ENCODE measurements around the gene LRRFIP1.

The LRRFIP1 gene

DNA sequence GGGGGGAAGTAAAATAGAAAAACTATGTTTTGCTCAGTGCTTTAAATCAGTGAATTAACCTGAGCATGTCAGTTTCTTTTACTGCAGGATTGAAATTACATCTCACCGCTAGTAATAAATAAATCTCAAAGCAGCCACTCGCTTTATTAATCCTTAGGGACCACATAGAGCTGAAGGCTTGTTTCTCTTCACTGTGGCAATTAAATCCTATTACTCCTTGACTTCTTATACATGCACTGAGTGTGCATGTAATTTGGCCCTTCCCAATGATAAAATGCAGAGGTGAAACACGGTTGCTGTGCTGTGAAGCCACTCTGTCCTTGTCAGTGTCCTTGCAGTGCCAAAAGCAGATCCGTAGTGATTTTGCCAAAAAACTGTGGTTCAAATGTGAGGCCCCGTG lies 94.1 kb downstream of the LRRFIP1 start:
- H3K36me3 ChIP-seq (ENCODE audit: control insufficient read depth, low read depth, low read length) = no peaks in the 10 kb centered on the region
- no peaks in the 10 kb centered on the region for H3K27me3 ChIP-seq (ENCODE audit: control insufficient read depth, insufficient read depth, low read length)
- H3K4me3 ChIP-seq (ENCODE audit: low read length) = no peak overlapping the region
- no peak overlapping the region for H3K27ac ChIP-seq (ENCODE audit: low read length)
- H3K9ac ChIP-seq (ENCODE audit: low read length) = no peak overlapping the region
- H3K4me1 ChIP-seq (ENCODE audit: control insufficient read depth, low read depth, low read length) = peaks cover 9% of the 10 kb centered on the region
- H3K9me3 ChIP-seq (ENCODE audit: control insufficient read depth, low read depth, low read length) = no peaks in the 10 kb centered on the region

DNA sequence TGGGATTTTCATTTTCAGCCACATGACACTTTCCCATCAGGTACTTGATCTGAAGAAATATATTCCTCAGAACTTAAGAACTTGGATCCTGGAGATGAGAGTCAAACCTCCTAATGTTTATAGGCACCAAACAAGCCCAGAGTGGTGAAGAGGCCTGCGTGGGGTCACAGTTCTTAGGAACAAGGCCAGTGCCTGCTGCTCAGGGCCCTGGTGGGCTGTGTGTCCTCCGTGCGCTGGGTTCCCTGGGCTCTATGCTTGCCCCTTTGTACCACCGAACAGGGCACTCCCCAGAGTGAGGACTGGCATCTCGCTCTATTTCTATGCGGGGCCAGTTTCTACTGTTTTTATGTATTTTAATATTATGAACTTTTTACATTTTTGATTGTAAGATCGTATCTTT lies 95.2 kb downstream of the LRRFIP1 start:
- Histone ChIP-seq H3K9ac (ENCODE audit: low read length) (no peak overlapping the region), H3K9me3 (ENCODE audit: control insufficient read depth, low read depth, low read length) (no peaks in the 10 kb centered on the region), H3K4me1 (ENCODE audit: control insufficient read depth, low read depth, low read length) (peaks cover 9% of the 10 kb centered on the region), H3K27me3 (ENCODE audit: control insufficient read depth, insufficient read depth, low read length) (no peaks in the 10 kb centered on the region), H3K27ac (ENCODE audit: low read length) (no peak overlapping the region), H3K4me3 (ENCODE audit: low read length) (no peak overlapping the region), H3K36me3 (ENCODE audit: control insufficient read depth, low read depth, low read length) (no peaks in the 10 kb centered on the region)

DNA sequence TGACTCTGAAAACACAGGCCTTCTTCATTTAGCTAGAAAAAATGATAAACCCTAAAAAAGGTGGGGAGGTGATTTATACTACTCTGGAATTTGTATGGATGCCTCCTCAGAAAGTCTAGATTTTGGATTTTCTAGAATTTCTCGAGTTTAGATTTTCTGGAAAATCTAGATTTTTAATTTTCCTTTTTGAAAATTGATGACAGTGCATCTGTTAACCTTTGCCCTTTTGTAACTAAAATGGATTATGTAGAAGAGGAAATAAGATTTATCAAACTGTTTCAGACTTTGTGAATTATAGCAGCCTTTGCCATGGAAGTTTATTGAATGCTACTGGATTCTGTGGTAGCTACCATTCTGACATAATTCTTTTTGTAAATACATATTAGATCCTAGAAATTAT lies 95.6 kb downstream of the LRRFIP1 start:
- Histone ChIP-seq H3K4me3 (ENCODE audit: low read length) (no peak overlapping the region), H3K9me3 (ENCODE audit: control insufficient read depth, low read depth, low read length) (no peaks in the 10 kb centered on the region), H3K4me1 (ENCODE audit: control insufficient read depth, low read depth, low read length) (peaks cover 9% of the 10 kb centered on the region), H3K36me3 (ENCODE audit: control insufficient read depth, low read depth, low read length) (no peaks in the 10 kb centered on the region), H3K9ac (ENCODE audit: low read length) (no peak overlapping the region), H3K27ac (ENCODE audit: low read length) (no peak overlapping the region), H3K27me3 (ENCODE audit: control insufficient read depth, insufficient read depth, low read length) (no peaks in the 10 kb centered on the region)

DNA sequence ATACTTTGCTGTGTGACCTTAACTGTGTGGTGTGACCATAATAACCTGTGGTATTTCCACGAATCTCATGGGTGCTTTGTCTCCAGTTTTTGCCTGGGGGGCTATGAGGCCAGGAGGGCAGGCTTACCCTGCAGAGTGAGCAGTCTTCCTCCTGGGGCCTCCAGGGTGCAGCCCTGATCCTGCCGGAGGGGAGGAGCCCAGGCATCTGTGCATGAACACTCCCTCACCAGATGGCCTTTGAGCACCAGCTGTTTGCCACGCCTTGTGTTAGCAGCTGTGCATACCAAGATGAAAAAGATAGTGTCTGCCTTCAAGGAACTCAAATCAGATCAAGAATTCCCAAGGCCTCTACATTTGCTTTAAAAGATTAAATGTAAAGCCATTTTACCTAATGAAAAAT lies 96.2 kb downstream of the LRRFIP1 start:
- no peaks in the 10 kb centered on the region for H3K27me3 ChIP-seq (ENCODE audit: control insufficient read depth, insufficient read depth, low read length)
- H3K9me3 ChIP-seq (ENCODE audit: control insufficient read depth, low read depth, low read length) = no peaks in the 10 kb centered on the region
- H3K36me3 ChIP-seq (ENCODE audit: control insufficient read depth, low read depth, low read length) = no peaks in the 10 kb centered on the region
- H3K9ac ChIP-seq (ENCODE audit: low read length) = no peak overlapping the region
- H3K27ac ChIP-seq (ENCODE audit: low read length) = no peak overlapping the region
- H3K4me1 ChIP-seq (ENCODE audit: control insufficient read depth, low read depth, low read length) = peaks cover 9% of the 10 kb centered on the region
- no peak overlapping the region for H3K4me3 ChIP-seq (ENCODE audit: low read length)

DNA sequence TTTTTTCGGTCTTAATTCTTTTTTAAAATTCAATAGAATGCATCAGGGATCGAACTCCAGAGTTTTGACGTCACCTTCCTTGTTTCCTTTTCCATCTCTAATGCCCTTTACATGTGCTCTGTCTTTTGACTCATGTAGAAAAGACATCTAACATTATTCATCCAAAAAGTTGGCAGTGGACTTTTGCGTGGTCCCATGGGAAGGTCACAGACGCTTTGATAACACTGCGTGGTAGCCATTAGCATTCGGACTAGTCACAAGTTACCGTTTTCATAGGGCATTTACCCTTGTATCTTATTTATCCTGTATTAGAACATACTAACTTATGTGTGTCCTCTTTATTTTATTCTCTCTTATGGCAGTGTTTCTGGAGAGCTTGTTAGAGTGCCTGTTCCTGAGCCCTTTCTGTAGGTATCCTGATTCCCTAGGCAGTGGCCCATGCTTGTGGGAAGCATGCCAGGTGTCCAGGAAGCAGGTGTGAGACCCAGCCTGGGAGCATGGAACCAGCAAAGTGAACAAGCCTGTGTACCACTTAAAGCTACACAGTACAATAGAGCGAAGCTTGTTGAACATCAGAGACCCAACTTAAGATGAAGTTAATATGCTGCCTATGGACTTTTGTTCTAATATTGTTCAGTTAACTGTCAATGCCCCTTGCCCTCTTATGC lies 97.6 kb downstream of the LRRFIP1 start:
- no peaks in the 10 kb centered on the region for H3K27me3 ChIP-seq (ENCODE audit: control insufficient read depth, insufficient read depth, low read length)
- no peaks in the 10 kb centered on the region for H3K36me3 ChIP-seq (ENCODE audit: control insufficient read depth, low read depth, low read length)
- no peak overlapping the region for H3K4me3 ChIP-seq (ENCODE audit: low read length)
- no peak overlapping the region for H3K27ac ChIP-seq (ENCODE audit: low read length)
- H3K9ac ChIP-seq (ENCODE audit: low read length) = no peak overlapping the region
- peaks cover 9% of the 10 kb centered on the region for H3K4me1 ChIP-seq (ENCODE audit: control insufficient read depth, low read depth, low read length)
- H3K9me3 ChIP-seq (ENCODE audit: control insufficient read depth, low read depth, low read length) = no peaks in the 10 kb centered on the region

DNA sequence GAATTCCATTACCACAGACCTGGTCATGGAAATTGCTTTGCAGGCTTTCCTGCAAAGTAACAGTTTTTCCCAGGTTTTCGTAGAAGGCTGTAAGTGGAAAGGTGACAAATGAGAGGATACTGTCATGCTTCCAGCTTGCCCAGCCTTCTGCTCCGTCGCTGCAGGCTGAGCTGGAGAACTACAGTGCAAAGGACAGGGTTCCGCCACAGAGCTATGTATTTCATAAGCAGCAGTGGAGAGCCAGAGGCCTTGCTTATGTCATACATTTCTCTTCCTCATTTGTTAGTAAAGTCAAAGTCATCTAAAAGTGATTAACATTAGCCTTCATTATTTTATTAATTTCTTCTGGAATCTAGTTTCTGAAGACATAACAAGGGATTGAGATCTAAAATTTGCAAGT lies 98.3 kb downstream of the LRRFIP1 start:
- Histone ChIP-seq H3K9me3 (ENCODE audit: control insufficient read depth, low read depth, low read length) (no peaks in the 10 kb centered on the region), H3K27ac (ENCODE audit: low read length) (no peak overlapping the region), H3K4me3 (ENCODE audit: low read length) (no peak overlapping the region), H3K27me3 (ENCODE audit: control insufficient read depth, insufficient read depth, low read length) (no peaks in the 10 kb centered on the region), H3K36me3 (ENCODE audit: control insufficient read depth, low read depth, low read length) (no peaks in the 10 kb centered on the region), H3K4me1 (ENCODE audit: control insufficient read depth, low read depth, low read length) (peaks cover 9% of the 10 kb centered on the region), H3K9ac (ENCODE audit: low read length) (no peak overlapping the region)

DNA sequence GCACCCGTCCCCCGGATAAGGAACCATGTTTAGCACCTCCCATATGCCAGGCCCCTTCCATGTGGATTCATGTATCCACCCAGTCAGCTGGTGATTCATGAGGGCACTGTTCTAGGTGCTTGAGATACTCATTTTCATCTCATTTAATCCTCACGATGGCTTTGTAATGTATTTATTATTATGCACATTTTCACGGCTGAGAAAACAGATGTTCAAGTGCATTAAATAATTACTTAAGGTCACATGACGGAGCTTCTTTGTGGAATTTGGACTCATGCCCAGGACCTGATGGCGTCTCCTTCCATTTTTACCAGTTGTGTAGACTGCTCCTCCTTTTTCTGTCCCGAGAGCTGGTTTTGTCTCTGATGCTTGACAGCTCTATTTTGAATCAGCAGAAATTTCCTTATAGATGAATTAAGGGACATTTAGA lies 99.0 kb downstream of the LRRFIP1 start:
- no peak overlapping the region for H3K27ac ChIP-seq (ENCODE audit: low read length)
- H3K4me1 ChIP-seq (ENCODE audit: control insufficient read depth, low read depth, low read length) = peaks cover 10% of the 10 kb centered on the region
- H3K36me3 ChIP-seq (ENCODE audit: control insufficient read depth, low read depth, low read length) = no peaks in the 10 kb centered on the region
- H3K27me3 ChIP-seq (ENCODE audit: control insufficient read depth, insufficient read depth, low read length) = no peaks in the 10 kb centered on the region
- H3K9me3 ChIP-seq (ENCODE audit: control insufficient read depth, low read depth, low read length) = no peaks in the 10 kb centered on the region
- H3K9ac ChIP-seq (ENCODE audit: low read length) = no peak overlapping the region
- H3K4me3 ChIP-seq (ENCODE audit: low read length) = no peak overlapping the region

DNA sequence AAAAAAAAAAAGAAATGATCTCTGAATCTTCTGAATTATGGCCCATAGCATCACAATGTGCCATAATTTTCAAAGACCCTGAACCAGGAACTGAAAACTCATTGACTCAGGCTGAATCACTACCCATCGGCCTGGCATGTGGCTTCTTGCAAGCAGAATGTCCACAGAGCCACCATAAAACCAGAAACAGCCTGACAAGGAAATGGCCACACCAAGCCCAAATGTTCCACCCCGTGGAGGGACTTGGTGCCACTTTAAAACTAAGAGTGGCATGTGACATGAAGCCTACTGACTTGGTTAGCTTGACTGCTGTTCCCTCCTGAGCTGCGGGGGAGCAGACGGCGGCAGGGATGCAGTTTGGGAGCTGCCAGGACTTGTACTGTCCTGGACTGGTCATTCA lies 100.0 kb downstream of the LRRFIP1 start:
- H3K4me1 ChIP-seq (ENCODE audit: control insufficient read depth, low read depth, low read length) = peaks cover 16% of the 10 kb centered on the region
- H3K9me3 ChIP-seq (ENCODE audit: control insufficient read depth, low read depth, low read length) = no peaks in the 10 kb centered on the region
- no peak overlapping the region for H3K9ac ChIP-seq (ENCODE audit: low read length)
- H3K4me3 ChIP-seq (ENCODE audit: low read length) = no peak overlapping the region
- H3K27ac ChIP-seq (ENCODE audit: low read length) = no peak overlapping the region
- no peaks in the 10 kb centered on the region for H3K36me3 ChIP-seq (ENCODE audit: control insufficient read depth, low read depth, low read length)
- no peaks in the 10 kb centered on the region for H3K27me3 ChIP-seq (ENCODE audit: control insufficient read depth, insufficient read depth, low read length)

DNA sequence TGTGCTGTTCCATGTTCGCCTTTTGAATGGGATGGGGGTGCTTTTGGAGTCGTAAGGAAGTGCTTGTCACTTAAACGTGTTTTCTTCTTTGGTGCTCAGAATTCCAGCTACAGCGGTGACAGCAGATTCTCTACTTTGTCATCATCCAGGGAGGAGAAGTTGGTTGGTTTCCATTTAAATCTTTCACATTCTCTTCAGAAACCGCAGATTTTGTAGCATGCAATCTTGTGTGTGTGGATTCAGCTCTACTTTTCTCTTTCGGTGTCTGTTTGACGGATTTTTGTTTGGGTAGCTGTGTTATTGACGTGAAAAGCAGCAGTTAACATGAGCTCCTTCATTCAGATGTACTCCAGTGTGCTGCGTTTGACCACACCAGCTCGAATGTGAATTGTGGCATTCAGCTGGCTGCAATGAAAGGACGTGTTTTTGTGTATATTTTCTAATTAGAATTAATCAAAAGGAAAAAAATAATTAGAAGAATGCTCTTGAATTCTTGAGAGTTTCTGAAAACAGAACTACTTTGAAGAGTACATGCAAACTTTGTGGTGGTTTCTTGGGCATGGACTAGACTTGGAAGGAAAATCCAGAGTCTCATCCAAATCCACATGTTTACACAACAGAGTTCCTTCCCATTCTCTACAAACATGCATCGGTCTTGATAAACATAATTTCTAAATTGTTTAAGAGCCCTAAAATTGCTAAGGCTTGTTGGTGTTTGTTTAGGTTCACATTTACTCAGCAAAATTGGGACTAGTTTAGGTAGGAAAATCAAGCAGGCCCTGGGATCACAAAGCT lies 102.5 kb downstream of the LRRFIP1 start:
- Histone ChIP-seq H3K27me3 (ENCODE audit: control insufficient read depth, insufficient read depth, low read length) (no peaks in the 10 kb centered on the region), H3K9me3 (ENCODE audit: control insufficient read depth, low read depth, low read length) (no peaks in the 10 kb centered on the region), H3K4me1 (ENCODE audit: control insufficient read depth, low read depth, low read length) (peaks cover 29% of the 10 kb centered on the region), H3K9ac (ENCODE audit: low read length) (no peak overlapping the region), H3K27ac (ENCODE audit: low read length) (no peak overlapping the region), H3K4me3 (ENCODE audit: low read length) (no peak overlapping the region), H3K36me3 (ENCODE audit: control insufficient read depth, low read depth, low read length) (no peaks in the 10 kb centered on the region)

DNA sequence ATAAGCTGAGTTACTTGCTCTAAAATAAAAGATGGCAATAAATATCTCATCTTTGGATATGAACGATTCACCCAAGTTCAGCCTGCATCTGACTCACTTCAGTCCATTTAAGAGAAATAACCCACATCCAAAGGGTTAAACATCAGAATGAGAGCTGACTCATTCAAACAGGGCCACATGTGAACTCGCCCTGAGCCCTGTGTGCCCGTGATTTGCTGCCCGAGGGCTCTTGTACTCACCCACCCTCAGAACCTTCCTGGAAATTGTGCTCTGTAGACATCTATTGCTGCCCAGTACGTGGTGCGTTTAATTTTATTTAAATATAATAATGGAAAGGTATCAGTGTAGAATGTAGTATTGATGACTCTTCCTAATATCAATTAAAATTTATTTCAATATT lies 104.3 kb downstream of the LRRFIP1 start:
- no peak overlapping the region for H3K27ac ChIP-seq (ENCODE audit: low read length)
- no peak overlapping the region for H3K4me3 ChIP-seq (ENCODE audit: low read length)
- peaks cover 36% of the 10 kb centered on the region for H3K4me1 ChIP-seq (ENCODE audit: control insufficient read depth, low read depth, low read length)
- no peaks in the 10 kb centered on the region for H3K27me3 ChIP-seq (ENCODE audit: control insufficient read depth, insufficient read depth, low read length)
- no peaks in the 10 kb centered on the region for H3K9me3 ChIP-seq (ENCODE audit: control insufficient read depth, low read depth, low read length)
- H3K9ac ChIP-seq (ENCODE audit: low read length) = no peak overlapping the region
- H3K36me3 ChIP-seq (ENCODE audit: control insufficient read depth, low read depth, low read length) = no peaks in the 10 kb centered on the region

DNA sequence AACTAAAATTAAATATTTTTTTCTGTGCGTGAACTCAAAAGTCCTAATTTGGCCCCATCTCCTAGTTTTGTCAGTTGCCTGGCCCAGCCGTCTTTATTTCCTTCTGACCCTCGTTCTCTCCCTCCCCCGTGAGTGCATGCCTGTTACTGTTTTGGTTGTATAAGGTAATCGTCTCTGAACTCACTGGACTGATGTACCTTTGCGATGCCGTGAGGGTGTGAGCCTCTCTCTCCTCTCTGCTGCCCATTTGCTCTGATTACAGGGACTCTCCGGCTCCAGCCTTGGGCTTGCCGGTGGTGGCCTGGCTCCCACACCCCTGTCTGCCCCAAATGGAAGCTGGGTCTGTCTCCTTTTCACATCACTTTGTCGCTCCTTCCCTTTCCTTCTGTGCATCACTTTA lies 104.7 kb downstream of the LRRFIP1 start:
- Histone ChIP-seq H3K27ac (ENCODE audit: low read length) (no peak overlapping the region), H3K9me3 (ENCODE audit: control insufficient read depth, low read depth, low read length) (no peaks in the 10 kb centered on the region), H3K4me3 (ENCODE audit: low read length) (no peak overlapping the region), H3K27me3 (ENCODE audit: control insufficient read depth, insufficient read depth, low read length) (no peaks in the 10 kb centered on the region), H3K4me1 (ENCODE audit: control insufficient read depth, low read depth, low read length) (peaks cover 36% of the 10 kb centered on the region), H3K36me3 (ENCODE audit: control insufficient read depth, low read depth, low read length) (no peaks in the 10 kb centered on the region), H3K9ac (ENCODE audit: low read length) (no peak overlapping the region)

Data from iPS-18a (cell line).